Sigmoid colon (tissue), 7 donors: Measurements from ENCODE around the gene ANGPT4. TPM values are rescaled to one million over a fixed set of nuclear protein-coding genes. Genes with fewer than 3 reads are reported as not detected.

Source experiments
- DNase-seq: peaks from one replicate; pipeline ENCODE4 v3.0.0-alpha.2; 2019
- H3K27ac ChIP-seq, 4 donors: fragments of 200-600 bp; sonication (generic); one replicate each; pipeline ENCODE4 v1.5.1; 2016 to 2019; ENCODE audit warnings: mild to moderate bottlenecking in 1 of 4
- H3K27me3 ChIP-seq, 3 donors: fragments of 200-600 bp; sonication (generic); one replicate each; pipeline ENCODE4 v1.5.1; 2019; ENCODE audit warnings: mild to moderate bottlenecking in 1 of 3
- H3K36me3 ChIP-seq, 4 donors: fragments of 200-600 bp; sonication (generic); one replicate each; pipeline ENCODE4 v1.5.1; 2016 to 2019
- H3K4me1 ChIP-seq, 4 donors: fragments of 200-600 bp; sonication (generic); one replicate each; pipeline ENCODE4 v1.5.1; 2017 to 2019
- H3K4me3 ChIP-seq, 4 donors: fragments of 200-600 bp; sonication (generic); one replicate each; pipeline ENCODE4 v1.5.1; 2017 to 2019; ENCODE audit warnings: mild to moderate bottlenecking in 2 of 4, moderate library complexity in 1 of 4
- H3K9me3 ChIP-seq, 4 donors: fragments of 200-600 bp in 3 of 4; sonication (generic) in 3 of 4; one replicate each; pipeline versions ENCODE4 v1.5.1 to v1.6.1; 2013 to 2019
- CTCF ChIP-seq, 4 experiments: fragments of 450-650 bp in 3 of 4; fragments of 200-600 bp in 1 of 4; IDR thresholded peaks; one replicate each; pipeline ENCODE4 v1.5.1; 2016 to 2019; ENCODE audit warnings: antibody characterized with exemption in 4 of 4, mild to moderate bottlenecking in 3 of 4, moderate library complexity in 2 of 4
- EP300 ChIP-seq, 4 donors: sonication (generic); formaldehyde crosslinking; IDR thresholded peaks; one replicate each; pipeline ENCODE4 v1.6.1; 2017; ENCODE audit warnings: antibody characterized with exemption in 4 of 4
- POLR2A ChIP-seq, 2 donors: fragments of 450-650 bp; IDR thresholded peaks; one replicate each; pipeline ENCODE4 v1.6.1; 2016; ENCODE audit warnings: antibody characterized with exemption in 2 of 2, mild to moderate bottlenecking in 2 of 2, moderate library complexity in 2 of 2
- POLR2AphosphoS5 ChIP-seq, 4 donors: sonication (generic); formaldehyde crosslinking; IDR thresholded peaks; one replicate each; pipeline ENCODE4 v1.6.1; 2017; ENCODE audit warnings: antibody characterized with exemption in 4 of 4
- WGBS, 2 donors: extraction: QIAGEN DNeasy Blood & Tissue Kit; methylation state at CpG; one replicate each; pipeline ENCODE4 v1.1.7; 2013; 5-methylcytosine and 5-hydroxymethylcytosine counted together
- intact Hi-C: fragments of 100-400 bp; cut with DNase I; formaldehyde crosslinking; loops from one replicate; pipeline ENCODE4 v1.15.1; 2023
- polyA plus RNA-seq, 3 donors: library from polyadenylated mRNA; stranded (reverse); fragments of 200-250 nt; gene quantifications; one replicate each; pipeline ENCODE4 v1.2.3, GENCODE V29; 2013
- total RNA-seq, 4 donors: library from RNA; depleted of rRNA; stranded (reverse); fragments of >200 nt; gene quantifications; one replicate each; pipeline ENCODE4 v1.1.0, GENCODE V29; 2016
- donor health status: healthy with polysubstance abuse.
- donor health status: Bipolar disorder and iron deficiency.
- donor health status: healthy.

Gene ANGPT4
- total and polyA plus RNA-seq, 7 donors: under 0.01 to 0.28 (median 0.23) TPM; not detected in 3

DNA sequence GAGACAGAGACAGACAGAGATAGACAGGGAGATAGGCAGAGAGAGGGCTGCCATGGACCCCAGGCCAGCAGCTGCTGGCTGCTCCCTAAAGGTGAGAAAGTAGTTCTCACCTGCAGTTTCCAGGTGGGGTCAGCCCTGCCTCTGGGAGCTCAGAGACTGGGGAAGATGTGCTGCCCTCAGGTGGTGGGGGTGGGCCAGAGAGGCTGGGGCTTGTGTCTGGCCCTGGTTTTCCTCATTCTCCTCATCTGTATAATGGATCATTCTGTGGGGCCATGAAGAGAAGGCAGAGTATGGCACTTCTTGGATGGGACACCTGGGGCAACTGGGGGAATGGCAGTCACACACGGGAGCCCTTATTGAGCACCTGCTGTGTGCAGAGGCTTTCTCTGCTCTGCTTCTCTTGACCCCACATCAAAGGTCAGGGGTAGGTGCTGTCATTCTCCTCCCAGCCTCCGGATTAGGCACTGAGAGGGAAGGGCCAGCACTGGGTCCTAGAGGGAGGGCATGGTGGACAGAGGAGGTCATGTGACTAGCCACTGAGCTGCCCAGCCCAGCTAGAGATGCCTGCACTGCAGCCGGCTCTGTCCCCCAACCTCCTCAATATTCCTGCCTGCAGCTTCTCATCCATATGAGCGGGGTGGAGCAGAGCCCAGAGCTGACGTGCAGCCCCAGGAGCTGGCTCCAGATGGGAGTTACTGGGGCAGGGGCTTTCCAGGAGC lies 4.1 kb downstream of the ANGPT4 start:
- no peak for TF ChIP-seq CTCF (IDR thresholded peaks at IDR 0.05)
- TF ChIP-seq POLR2A (IDR thresholded peaks at IDR 0.05): no peak
- TF ChIP-seq EP300 (IDR thresholded peaks at IDR 0.05): no peak
- no peak for TF ChIP-seq POLR2AphosphoS5 (IDR thresholded peaks at IDR 0.05)
- Histone ChIP-seq H3K4me3 (no peak overlapping the region), H3K4me1 (no peaks in the 10 kb centered on the region), H3K27ac (no peak overlapping the region), H3K27me3 (peaks cover 0 to 22% (median 0%) of the 10 kb centered on the region in 3 donors), H3K9me3 (no peaks in the 10 kb centered on the region), H3K36me3 (no peaks in the 10 kb centered on the region)
- DNase-seq: no peak
- intact Hi-C loops: no loop called here
- WGBS, 2 donors: 51 to 67% methylated on average over 5 of the region's 5 CpGs

DNA sequence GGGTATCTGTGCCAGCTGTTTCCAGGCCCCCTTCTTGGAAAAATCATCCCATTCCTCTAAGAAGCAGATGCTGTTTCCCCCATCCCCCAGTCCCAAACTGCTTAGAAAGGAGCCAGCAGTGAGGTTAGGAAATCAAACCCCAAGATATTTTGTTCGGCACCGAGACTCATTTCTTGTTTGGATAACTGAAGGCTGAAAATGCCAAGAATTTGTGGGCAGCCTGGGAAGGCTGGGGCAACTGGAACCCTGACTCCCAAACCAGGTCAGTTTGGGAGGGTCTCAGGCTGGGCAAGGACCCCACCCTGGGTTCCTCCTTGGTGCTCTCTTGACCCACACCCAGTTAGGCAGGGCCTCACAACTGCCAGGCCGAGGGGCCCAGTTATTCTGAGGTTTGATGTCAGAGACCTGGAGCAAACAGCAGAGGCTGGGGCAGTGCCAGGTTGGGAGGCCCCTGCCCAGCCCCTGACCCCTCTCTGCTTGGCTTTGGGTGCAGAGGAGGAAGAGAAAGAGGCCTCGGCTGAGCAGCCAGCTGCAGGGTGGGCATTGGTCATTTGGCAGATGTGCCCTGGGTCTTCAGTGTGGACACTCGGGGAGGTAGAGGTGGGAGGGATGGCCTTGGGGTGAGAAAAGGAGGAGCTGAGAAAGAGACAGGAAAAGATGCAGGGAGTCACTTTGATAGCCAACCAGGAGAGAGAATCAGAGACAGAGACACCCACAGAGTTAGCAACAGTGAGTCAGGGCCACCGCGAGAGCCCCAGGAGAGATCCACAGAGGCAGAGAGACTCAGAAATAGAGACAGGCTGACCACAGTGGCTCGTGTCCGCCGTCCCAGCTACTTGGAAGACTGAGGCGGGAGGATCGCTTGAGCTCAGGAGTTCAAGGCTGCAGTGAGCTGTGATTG lies 5.0 kb downstream of the ANGPT4 start:
- TF ChIP-seq EP300 (IDR thresholded peaks at IDR 0.05) (no peak), POLR2A (IDR thresholded peaks at IDR 0.05) (no peak), POLR2AphosphoS5 (IDR thresholded peaks at IDR 0.05) (no peak), CTCF (IDR thresholded peaks at IDR 0.05) (no peak)
- no peak for DNase-seq
- no peaks in the 10 kb centered on the region for H3K4me1 ChIP-seq

DNA sequence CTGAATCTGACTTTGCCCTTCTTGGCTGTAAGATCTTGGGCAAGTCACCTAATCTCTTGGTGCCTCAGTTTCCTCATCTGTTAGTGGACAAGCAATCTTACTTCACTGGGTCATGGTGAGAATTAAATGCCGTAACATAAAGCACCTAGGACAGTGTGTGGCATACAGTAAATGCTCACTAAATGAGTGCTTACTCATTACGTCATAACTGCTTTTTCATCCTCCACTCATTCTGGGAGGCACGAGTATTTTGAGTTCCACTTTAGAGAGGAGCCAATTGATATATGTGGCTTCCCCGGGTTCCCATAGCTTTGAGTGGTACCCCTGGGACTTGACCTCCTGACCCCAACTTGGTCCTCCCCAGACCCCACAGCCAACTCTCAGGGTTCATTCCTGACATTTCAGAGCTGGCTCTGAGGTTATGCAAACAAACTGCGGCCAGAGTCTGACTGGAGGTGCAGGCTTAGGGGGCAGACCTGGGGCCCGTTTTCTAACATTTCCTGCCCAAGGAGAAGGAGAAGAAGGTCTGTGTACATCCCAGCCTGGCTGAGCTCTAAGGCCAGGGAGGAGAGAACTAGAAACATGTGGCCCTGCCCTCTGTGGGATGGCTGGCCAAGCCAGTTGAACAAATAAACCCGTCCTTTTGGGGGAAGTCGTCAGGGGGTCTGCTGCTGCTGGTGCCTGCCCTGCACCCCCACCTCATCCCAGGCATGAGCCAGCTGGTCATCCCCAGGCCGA lies 5.8 kb downstream of the ANGPT4 start:
- 37 to 57% methylated on average over 9 of the region's 9 CpGs for WGBS, 2 donors
- DNase-seq: no peak

More for the DNA sequence above, 5.0 kb downstream of the ANGPT4 start:
- H3K4me3 ChIP-seq: no peak overlapping the region
- H3K27ac ChIP-seq: no peak overlapping the region
- peaks cover 0 to 22% (median 0%) of the 10 kb centered on the region in 3 donors for H3K27me3 ChIP-seq
- 58 to 70% methylated on average over 12 of the region's 12 CpGs for WGBS, 2 donors
- H3K36me3 ChIP-seq: no peaks in the 10 kb centered on the region
- intact Hi-C loops: no loop called here
- H3K9me3 ChIP-seq: no peaks in the 10 kb centered on the region

More for the DNA sequence above, 5.8 kb downstream of the ANGPT4 start:
- no peaks in the 10 kb centered on the region for H3K36me3 ChIP-seq
- H3K4me3 ChIP-seq: no peak overlapping the region
- no peak overlapping the region for H3K27ac ChIP-seq
- peaks cover 0 to 22% (median 0%) of the 10 kb centered on the region in 3 donors for H3K27me3 ChIP-seq
- intact Hi-C loops: no loop called here
- TF ChIP-seq EP300 (IDR thresholded peaks at IDR 0.05): no peak
- no peak for TF ChIP-seq POLR2AphosphoS5 (IDR thresholded peaks at IDR 0.05)
- no peak for TF ChIP-seq CTCF (IDR thresholded peaks at IDR 0.05)
- TF ChIP-seq POLR2A (IDR thresholded peaks at IDR 0.05): no peak
- H3K9me3 ChIP-seq: no peaks in the 10 kb centered on the region
- no peaks in the 10 kb centered on the region for H3K4me1 ChIP-seq
